H9 (cell line): ENCODE data around the gene CCDC148. TPM values are rescaled to one million over a fixed set of nuclear protein-coding genes. Genes with fewer than 3 reads are reported as not detected.

ENCODE experiments used
- DNase-seq: peaks from one replicate; pipeline ENCODE4 v3.0.0-alpha.2; 2017
- H2AFZ ChIP-seq: one replicate; pipeline ENCODE4 v1.6.1; 2013; ENCODE audit warnings: mild to moderate bottlenecking, low read length, control low read depth, moderate library complexity
- H2AK5ac ChIP-seq: 2 replicates; pipeline ENCODE4 v1.6.1; 2013; ENCODE audit warnings: low read length, control low read depth, mixed read lengths; ENCODE audit not compliant: insufficient read length
- H2BK120ac ChIP-seq: one replicate; pipeline ENCODE4 v1.6.1; 2013; ENCODE audit warnings: low read depth, mild to moderate bottlenecking, low read length, control low read depth, inconsistent platforms; ENCODE audit not compliant: poor library complexity, severe bottlenecking
- H2BK12ac ChIP-seq: 2 replicates; pipeline ENCODE4 v1.6.1; 2013; ENCODE audit warnings: low read length, control low read depth, mixed read lengths, low read depth; ENCODE audit not compliant: insufficient read length
- H2BK15ac ChIP-seq: 2 replicates; pipeline ENCODE4 v1.6.1; 2013; ENCODE audit warnings: low read depth, low read length, control low read depth
- H2BK20ac ChIP-seq: one replicate; pipeline ENCODE4 v1.6.1; 2013; ENCODE audit warnings: low read depth, mild to moderate bottlenecking, low read length, control low read depth, inconsistent platforms; ENCODE audit not compliant: poor library complexity, severe bottlenecking
- H2BK5ac ChIP-seq: 2 replicates; pipeline ENCODE4 v1.6.1; 2013; ENCODE audit warnings: low read length, control low read depth, mixed read lengths; ENCODE audit not compliant: insufficient read length
- H3K14ac ChIP-seq: 2 replicates; pipeline ENCODE4 v1.6.1; 2013; ENCODE audit warnings: low read length, control low read depth; ENCODE audit not compliant: insufficient read depth
- H3K18ac ChIP-seq: 2 replicates; pipeline ENCODE4 v1.6.1; 2013; ENCODE audit warnings: low read depth, mild to moderate bottlenecking, mixed read lengths, low read length, control low read depth; ENCODE audit not compliant: insufficient read length
- H3K23ac ChIP-seq: 2 replicates; pipeline ENCODE4 v1.6.1; 2013; ENCODE audit warnings: low read length, control low read depth, mixed read lengths, low read depth; ENCODE audit not compliant: insufficient read length
- H3K23me2 ChIP-seq: 2 replicates; pipeline ENCODE4 v1.6.1; 2013; ENCODE audit warnings: low read depth, mild to moderate bottlenecking, mixed read lengths, low read length, control low read depth; ENCODE audit not compliant: insufficient read length, poor library complexity, severe bottlenecking
- H3K27ac ChIP-seq: 2 replicates; pipeline ENCODE4 v1.5.1; 2013; ENCODE audit warnings: low read length, control low read depth, mixed read lengths, low read depth; ENCODE audit not compliant: insufficient read length
- H3K27me3 ChIP-seq: 2 replicates; pipeline ENCODE4 v1.6.1; 2013; ENCODE audit warnings: low read length, control low read depth, inconsistent platforms; ENCODE audit not compliant: insufficient read depth
- H3K4ac ChIP-seq: 2 replicates; pipeline ENCODE4 v1.6.1; 2013; ENCODE audit warnings: low read depth, mild to moderate bottlenecking, control low read depth, inconsistent platforms, low read length, moderate library complexity
- H3K4me1 ChIP-seq: 2 replicates; pipeline ENCODE4 v1.6.1; 2013; ENCODE audit warnings: low read length, control low read depth, inconsistent platforms; ENCODE audit not compliant: insufficient read depth
- H3K4me2 ChIP-seq: 2 replicates; pipeline ENCODE4 v1.6.1; 2013; ENCODE audit warnings: low read length, control low read depth, mixed read lengths; ENCODE audit not compliant: insufficient read length, insufficient read depth
- H3K56ac ChIP-seq: 2 replicates; pipeline ENCODE4 v1.6.1; 2013; ENCODE audit warnings: low read depth, mild to moderate bottlenecking, mixed read lengths, low read length, control low read depth; ENCODE audit not compliant: insufficient read length
- H3K79me1 ChIP-seq: 2 replicates; pipeline ENCODE4 v1.6.1; 2013; ENCODE audit warnings: low read depth, mild to moderate bottlenecking, moderate library complexity, low read length, control low read depth, inconsistent platforms; ENCODE audit not compliant: insufficient read depth, poor library complexity, severe bottlenecking
- H3K79me2 ChIP-seq: 2 replicates; pipeline ENCODE4 v1.6.1; 2013; ENCODE audit warnings: low read length, control low read depth, inconsistent platforms; ENCODE audit not compliant: insufficient read depth
- H3K9ac ChIP-seq: 2 replicates; pipeline ENCODE4 v1.6.1; 2013; ENCODE audit warnings: low read length, control low read depth, mixed read lengths; ENCODE audit not compliant: insufficient read length; ENCODE audit errors: extremely low read depth
- H3K9me3 ChIP-seq: one replicate; pipeline ENCODE4 v1.6.1; 2013; ENCODE audit warnings: low read depth, low read length, inconsistent platforms; ENCODE audit not compliant: control insufficient read depth
- H3T11ph ChIP-seq: one replicate; pipeline ENCODE4 v1.6.1; 2013; ENCODE audit warnings: mild to moderate bottlenecking, low read length, control low read depth, inconsistent platforms
- H4K20me1 ChIP-seq: one replicate; pipeline ENCODE4 v1.6.1; 2013; ENCODE audit not compliant: control insufficient read depth, insufficient read length, insufficient read depth
- H4K5ac ChIP-seq: 2 replicates; pipeline ENCODE4 v1.6.1; 2013; ENCODE audit warnings: low read depth, mild to moderate bottlenecking, mixed read lengths, low read length, control low read depth; ENCODE audit not compliant: insufficient read length
- H4K8ac ChIP-seq: replicated peaks from 2 replicates; pipeline ENCODE4 v1.6.1; 2013; ENCODE audit warnings: low read length, control low read depth, mixed read lengths, low read depth; ENCODE audit not compliant: insufficient read length
- H4K91ac ChIP-seq: 2 replicates; pipeline ENCODE4 v1.6.1; 2013; ENCODE audit warnings: low read depth, mild to moderate bottlenecking, moderate library complexity, mixed read lengths, low read length, control low read depth; ENCODE audit not compliant: insufficient read length
- H3K27ac Mint-ChIP-seq, 3 experiments: 2 replicates in 2 of 3; 3 replicates in 1 of 3; pipeline ENCODE4 v1.8.0; 2020 to 2021; ENCODE audit warnings: mixed read lengths in 3 of 3, mild to moderate bottlenecking in 1 of 3, moderate library complexity in 1 of 3
- H3K27me3 Mint-ChIP-seq: 2 replicates; pipeline ENCODE4 v1.8.0; 2021; ENCODE audit warnings: low read depth, mild to moderate bottlenecking, moderate library complexity, mixed read lengths
- H3K36me3 Mint-ChIP-seq, 3 experiments: 2 replicates in 2 of 3; 3 replicates in 1 of 3; pipeline ENCODE4 v1.8.0; 2020 to 2021; ENCODE audit warnings: low read depth in 3 of 3, mixed read lengths in 3 of 3; ENCODE audit not compliant: insufficient read depth in 1 of 3
- H3K4me1 Mint-ChIP-seq, 2 experiments: 2 replicates each; pipeline ENCODE4 v1.8.0; 2020; ENCODE audit warnings: mixed read lengths in 2 of 2
- H3K4me3 Mint-ChIP-seq, 2 experiments: 2 replicates in 1 of 2; 3 replicates in 1 of 2; pipeline ENCODE4 v1.8.0; 2020 to 2021; ENCODE audit warnings: mild to moderate bottlenecking in 2 of 2, mixed read lengths in 2 of 2, moderate library complexity in 1 of 2
- H3K9me3 Mint-ChIP-seq, 2 experiments: 2 replicates in 1 of 2; 3 replicates in 1 of 2; pipeline ENCODE4 v1.8.0; 2020; ENCODE audit warnings: mild to moderate bottlenecking in 2 of 2, mixed read lengths in 2 of 2, moderate library complexity in 1 of 2
- CTCF ChIP-seq: fragments of 200-600 bp; sonication (generic); conservative IDR thresholded peaks from 3 replicates; pipeline ENCODE4 v1.8.0; 2021; ENCODE audit warnings: antibody characterized with exemption, mild to moderate bottlenecking
- WGBS: extraction: QIAGEN DNeasy Blood & Tissue Kit; methylation state at CpG from one replicate; pipeline ENCODE4 v1.1.7; 2013; ENCODE audit warnings: missing lambda C conversion rate, low lambda C conversion rate, mixed read lengths; ENCODE audit not compliant: insufficient read length; ENCODE audit errors: extremely low coverage; 5-methylcytosine and 5-hydroxymethylcytosine counted together
- total RNA-seq: library from RNA; stranded (reverse); gene quantifications from 2 replicates; pipeline ENCODE4 v1.2.1, GENCODE V29; 2021

CCDC148 gene
- total RNA-seq, 1 experiment from 2014 or later = 1.5 TPM

- H3K4ac ChIP-seq = no peak overlapping the region
- H3K79me2 ChIP-seq = peaks cover 8% of the 10 kb centered on the region; the same call in 1 of the 2 replicates
- H3K79me1 ChIP-seq = peaks cover 6% of the 10 kb centered on the region
- peak overlapping the region; percentile 88 for H2BK12ac ChIP-seq
- H2BK15ac ChIP-seq = no peak overlapping the region
- no peak overlapping the region for H3K27ac ChIP-seq
- H2AFZ ChIP-seq = no peak overlapping the region
- Mint-ChIP-seq H3K27ac (peak overlapping the region in 1 of 3 experiments; percentile 31; a peak in 3 of 7 replicates), H3K36me3 (no peaks in the 10 kb centered on the region), H3K9me3 (no peaks in the 10 kb centered on the region), H3K4me1 (peaks cover 61 to 68% of the 10 kb centered on the region in 2 experiments), H3K4me3 (no peak overlapping the region), H3K27me3 (no peaks in the 10 kb centered on the region)
- no peak overlapping the region for H2BK20ac ChIP-seq
- no peak overlapping the region for H3K23ac ChIP-seq
- no peak overlapping the region for H4K8ac ChIP-seq
- no peaks in the 10 kb centered on the region for H3K27me3 ChIP-seq
- no CpG with 5 or more reads among the region's 2 CpGs for WGBS
- H2BK5ac ChIP-seq = no peak overlapping the region
- no peaks in the 10 kb centered on the region; the same call in 1 of the 2 replicates for H3K4me1 ChIP-seq
- TF ChIP-seq CTCF = no peak
- H3K23me2 ChIP-seq = no peaks in the 10 kb centered on the region
- H4K5ac ChIP-seq = no peak overlapping the region
- H4K91ac ChIP-seq = no peak overlapping the region
- H2AK5ac ChIP-seq = no peak overlapping the region
- no peaks in the 10 kb centered on the region for H3K9me3 ChIP-seq
- no peak overlapping the region for H3K56ac ChIP-seq
- DNase-seq = no peak
- no peak overlapping the region for H3K18ac ChIP-seq
- H3K9ac ChIP-seq = no peak overlapping the region
- no peak overlapping the region for H3K14ac ChIP-seq
- no peak overlapping the region for H2BK120ac ChIP-seq
- no peak overlapping the region for H3T11ph ChIP-seq
- H3K4me2 ChIP-seq = no peak overlapping the region
- H4K20me1 ChIP-seq = no peaks in the 10 kb centered on the region
Measured at GRCh38 chr2:158493458-158493857, 36.9 kb upstream of the CCDC148 start.
